SK-N-SH (cell line): ENCODE measurements around the gene CENPU. TPM values are rescaled to one million over a fixed set of nuclear protein-coding genes. Genes with fewer than 3 reads are reported as not detected.

Experiments used
- CTCF ChIA-PET: fragments of 300-600, 350-600 bp; formaldehyde crosslinking; extraction: SDS; loops from one replicate; lab custom pipeline; 2021; lab: Yijun Ruan, JAX
- POLR2A ChIA-PET: fragments of 350-600 bp; sonication (Branson Sonifier 250); formaldehyde crosslinking; extraction: SDS; loops from one replicate; lab custom pipeline; 2020; ENCODE audit warnings: antibody characterized with exemption, inconsistent platforms; lab: Yijun Ruan, JAX
- DNase-seq: peaks from one replicate; pipeline ENCODE4 v3.0.0; 2012
- H2AFZ ChIP-seq: fragments of 200-600 bp; sonication (generic); 2 replicates; pipeline ENCODE4 v1.8.1; 2016; ENCODE audit warnings: antibody characterized with exemption, mild to moderate bottlenecking, low read depth
- H3F3A ChIP-seq: fragments of 200-600 bp; sonication (generic); replicated peaks from 2 replicates; pipeline ENCODE3; 2016; ENCODE audit warnings: antibody characterized with exemption, mild to moderate bottlenecking; ENCODE audit not compliant: insufficient read depth
- H3K27ac ChIP-seq, 2 experiments: fragments of 200-500 bp in 1 of 2; fragments of 200-600 bp in 1 of 2; sonication (Bioruptor generic) in 1 of 2; sonication (generic), shearing (Covaris generic) in 1 of 2; 2 replicates each; pipeline versions ENCODE4 v1.5.1 to v1.6.1; 2014 to 2016; ENCODE audit warnings: low read depth in 2 of 2, inconsistent platforms in 1 of 2, low read length in 1 of 2, mild to moderate bottlenecking in 1 of 2, mixed read lengths in 1 of 2
- H3K27me3 ChIP-seq: fragments of 200-600 bp; sonication (generic), shearing (Covaris generic); 2 replicates; pipeline ENCODE4 v1.6.1; 2016; ENCODE audit warnings: mixed run types; ENCODE audit not compliant: insufficient read depth
- H3K36me3 ChIP-seq, 2 experiments: fragments of 200-500 bp in 1 of 2; fragments of 200-600 bp in 1 of 2; sonication (Bioruptor generic) in 1 of 2; sonication (generic) in 1 of 2; replicated peaks in 1 of 2; 2 replicates each; pipeline versions ENCODE3 to v1.5.1; 2014 to 2016; ENCODE audit warnings: low read length in 1 of 2, mild to moderate bottlenecking in 1 of 2; ENCODE audit not compliant: insufficient read depth in 2 of 2, control insufficient read depth in 1 of 2
- H3K4me1 ChIP-seq, 2 experiments: fragments of 200-500 bp in 1 of 2; fragments of 200-600 bp in 1 of 2; sonication (Bioruptor generic) in 1 of 2; sonication (generic), shearing (Covaris generic) in 1 of 2; 2 replicates each; pipeline versions ENCODE4 v1.5.1 to v1.6.1; 2014 to 2016; ENCODE audit warnings: low read depth in 1 of 2, low read length in 1 of 2, mixed run types in 1 of 2; ENCODE audit not compliant: insufficient read depth in 2 of 2, control insufficient read depth in 1 of 2
- H3K4me2 ChIP-seq: fragments of 200-600 bp; sonication (generic), shearing (Covaris generic); 2 replicates; pipeline ENCODE4 v1.6.1; 2017; ENCODE audit warnings: mixed run types
- H3K4me3 ChIP-seq, 2 experiments: fragments of 200-500 bp in 1 of 2; fragments of 200-600 bp in 1 of 2; sonication (Bioruptor generic) in 1 of 2; sonication (generic), shearing (Covaris generic) in 1 of 2; 2 replicates each; pipeline versions ENCODE4 v1.5.1 to v1.8.1; 2014 to 2016; ENCODE audit warnings: low read depth in 2 of 2, inconsistent platforms in 1 of 2, low read length in 1 of 2, mild to moderate bottlenecking in 1 of 2, mixed read lengths in 1 of 2, moderate library complexity in 1 of 2
- H3K79me2 ChIP-seq: fragments of 200-600 bp; sonication (generic); 2 replicates; pipeline ENCODE4 v1.8.1; 2017; ENCODE audit warnings: mild to moderate bottlenecking; ENCODE audit not compliant: insufficient read depth
- H3K9ac ChIP-seq: fragments of 200-600 bp; sonication (generic); 2 replicates; pipeline ENCODE4 v1.6.1; 2017; ENCODE audit warnings: mixed run types
- H3K9me2 ChIP-seq: fragments of 200-600 bp; sonication (generic); 2 replicates; pipeline ENCODE4 v1.6.1; 2017; ENCODE audit warnings: mixed run types
- H3K9me3 ChIP-seq: fragments of 200-600 bp; sonication (generic); 2 replicates; pipeline ENCODE4 v1.6.1; 2017; ENCODE audit warnings: mixed run types, mild to moderate bottlenecking, moderate library complexity
- H4K20me1 ChIP-seq: fragments of 200-600 bp; sonication (generic); 2 replicates; pipeline ENCODE4 v1.6.1; 2017; ENCODE audit warnings: mild to moderate bottlenecking, mixed run types; ENCODE audit not compliant: insufficient read depth
- CHD2 ChIP-seq: fragments of 150-350 bp; IDR thresholded peaks from 2 replicates; pipeline ENCODE4 v1.6.1; 2018; ENCODE audit warnings: low read length; ENCODE audit not compliant: partially characterized antibody
- EP300 ChIP-seq, 2 experiments: IDR thresholded peaks; 2 replicates each; pipeline versions ENCODE4 v1.4.0 to v1.6.1; 2012; ENCODE audit warnings: borderline replicate concordance in 1 of 2, low read depth in 1 of 2, low read length in 1 of 2
- FOSL2 ChIP-seq: IDR thresholded peaks from 2 replicates; pipeline ENCODE4 v1.4.0; 2012; ENCODE audit warnings: low read depth, mild to moderate bottlenecking, moderate library complexity, borderline replicate concordance
- FOXM1 ChIP-seq: IDR thresholded peaks from 2 replicates; pipeline ENCODE4 v1.4.0; 2012; ENCODE audit warnings: low read depth, mild to moderate bottlenecking
- GATA2 ChIP-seq: sonication (generic); formaldehyde crosslinking; IDR thresholded peaks from 2 replicates; pipeline ENCODE4 v1.5.0; 2020; ENCODE audit warnings: mild to moderate bottlenecking, missing genetic modification reagents
- NFIC ChIP-seq: IDR thresholded peaks from 2 replicates; pipeline ENCODE4 v1.4.0; 2012; ENCODE audit warnings: borderline replicate concordance
- NRF1 ChIP-seq: IDR thresholded peaks from 2 replicates; pipeline ENCODE4 v1.6.1; 2012; ENCODE audit warnings: low read depth, mild to moderate bottlenecking, low read length
- PBX3 ChIP-seq: IDR thresholded peaks from 2 replicates; pipeline ENCODE4; 2012
- POLR2AphosphoS5 ChIP-seq: IDR thresholded peaks from 2 replicates; pipeline ENCODE4 v1.6.1; 2012; ENCODE audit warnings: low read depth, low read length
- RAD21 ChIP-seq: IDR thresholded peaks from 2 replicates; pipeline ENCODE4 v1.6.1; 2012; ENCODE audit warnings: mild to moderate bottlenecking, low read length
- TCF12 ChIP-seq: IDR thresholded peaks from 2 replicates; pipeline ENCODE4 v1.4.0; 2012
- USF1 ChIP-seq: IDR thresholded peaks from 2 replicates; pipeline ENCODE4 v1.4.0; 2012; ENCODE audit warnings: low read depth, borderline replicate concordance
- YY1 ChIP-seq: IDR thresholded peaks from 2 replicates; pipeline ENCODE4 v1.4.0; 2012; ENCODE audit warnings: low read depth, mild to moderate bottlenecking
- WGBS: methylation state at CpG from one replicate; pipeline ENCODE4 v1.1.6; 2017; ENCODE audit warnings: low lambda C conversion rate; 5-methylcytosine and 5-hydroxymethylcytosine counted together
- polyA plus RNA-seq, 3 experiments: library from polyadenylated mRNA; depleted of rRNA; stranded (reverse); fragments of >200 nt; gene quantifications; 2 replicates each; pipeline ENCODE4 v1.2.3, GENCODE V29; 2012

CENPU gene
- polyA plus RNA-seq, 1 of the 3 experiments (the other 2 are of a cell fraction) = 8.7 TPM

- Histone ChIP-seq H3K4me1 (peaks cover 0 to 4% of the 10 kb centered on the region in 2 experiments; a peak in 1 of 4 replicates), H3K36me3 (peaks cover 7 to 24% of the 10 kb centered on the region in 2 experiments), H3F3A (no peaks in the 10 kb centered on the region), H3K79me2 (no peaks in the 10 kb centered on the region)
- no peak for DNase-seq
- 97% methylated on average over 9 of the region's 9 CpGs for WGBS
- TF ChIP-seq GATA2 (CRISPR knock-in tag) = no peak
- no peak for TF ChIP-seq NRF1
- no peak for TF ChIP-seq FOXM1
- TF ChIP-seq EP300 (IDR thresholded peaks at IDR 0.05; ENCODE audit: borderline replicate concordance in 1 of 2, low read depth in 1 of 2, low read length in 1 of 2) = no peak
- no peak for TF ChIP-seq FOSL2
- TF ChIP-seq USF1 = no peak
- TF ChIP-seq NFIC = no peak
- no peak for TF ChIP-seq PBX3
- no peak for TF ChIP-seq YY1
- TF ChIP-seq TCF12 = no peak
- TF ChIP-seq POLR2AphosphoS5 = no peak
- TF ChIP-seq, all 33 proteins: peak for 0
- Histone ChIP-seq H3K4me3 (no peak overlapping the region), H3K9me3 (no peaks in the 10 kb centered on the region), H3K9ac (no peak overlapping the region), H2AFZ (no peak overlapping the region), H4K20me1 (no peaks in the 10 kb centered on the region), H3K27ac (no peak overlapping the region), H3K27me3 (no peaks in the 10 kb centered on the region), H3K4me2 (no peak overlapping the region), H3K9me2 (no peaks in the 10 kb centered on the region)
- POLR2A ChIA-PET = no interaction called here
- CTCF ChIA-PET = interaction anchor here (1.0 to 2.0 kb wide), 5 partner anchors 17 to 239 kb away, joined by 3 to 6 read pairs (median 4); no protein-coding TSS in a partner anchor
Measured at GRCh38 chr4:184766446-184766845, 32.5 kb upstream of the CENPU start.

GRCh38 chr4:184765473-184766340 is 31.8 kb upstream of the CENPU start:
- no peaks in the 10 kb centered on the region for H4K20me1 ChIP-seq
- no peaks in the 10 kb centered on the region for H3K9me2 ChIP-seq
- no peaks in the 10 kb centered on the region for H3K79me2 ChIP-seq
- no peaks in the 10 kb centered on the region for H3K27me3 ChIP-seq
- ChIA-PET POLR2A (no interaction called here), CTCF (interaction anchor here (1.0 to 2.0 kb wide), 5 partner anchors 17 to 240 kb away, joined by 3 to 6 read pairs (median 4); no protein-coding TSS in a partner anchor)
- TF ChIP-seq NFIC = no peak
- peak; percentile 39 for TF ChIP-seq RAD21
- TF ChIP-seq CHD2 = no peak
- no peak overlapping the region for H3K4me2 ChIP-seq
- H3K9ac ChIP-seq = no peak overlapping the region
- DNase-seq = peak; percentile 29
- no peak overlapping the region for H3K27ac ChIP-seq
- no peak overlapping the region for H2AFZ ChIP-seq
- peaks cover 8 to 29% of the 10 kb centered on the region in 2 experiments for H3K36me3 ChIP-seq
- no peaks in the 10 kb centered on the region for H3F3A ChIP-seq
- peaks cover 0 to 4% of the 10 kb centered on the region in 2 experiments; a peak in 1 of 4 replicates for H3K4me1 ChIP-seq
- H3K4me3 ChIP-seq = no peak overlapping the region
- WGBS = 92% methylated on average over 14 of the region's 21 CpGs
- no peaks in the 10 kb centered on the region for H3K9me3 ChIP-seq
